ENCODE results near the gene RAMP3. TPM values are rescaled to one million over a fixed set of nuclear protein-coding genes. Genes with fewer than 3 reads are reported as not detected.

The RAMP3 gene
- total RNA-seq, 1 donor from 2014 or later = 50.1 TPM

GRCh38 chr7:45174328-45174610 lies 16.7 kb downstream of the RAMP3 start:
- Histone ChIP-seq H3K27ac (no peak overlapping the region), H3K4me1 (no peaks in the 10 kb centered on the region), H3K9me3 (no peaks in the 10 kb centered on the region), H3K36me3 (no peaks in the 10 kb centered on the region), H3K27me3 (no peaks in the 10 kb centered on the region), H3K4me3 (no peak overlapping the region)
- DNase-seq (ENCODE audit: extremely low spot score in 2 of 2) = no peak
- intact Hi-C loops (cut with DNase I) = no loop called here
- no peak for TF ChIP-seq POLR2AphosphoS5 (IDR thresholded peaks at IDR 0.05; ENCODE audit: insufficient read depth in 1 of 2, low read depth in 1 of 2)

- Histone ChIP-seq H3K36me3 (no peaks in the 10 kb centered on the region), H3K4me3 (no peak overlapping the region), H3K9me3 (no peaks in the 10 kb centered on the region), H3K27ac (no peak overlapping the region), H3K27me3 (no peaks in the 10 kb centered on the region), H3K4me1 (no peaks in the 10 kb centered on the region)
- TF ChIP-seq POLR2AphosphoS5 (IDR thresholded peaks at IDR 0.05; ENCODE audit: insufficient read depth in 1 of 2, low read depth in 1 of 2) (no peak), POLR2A (IDR thresholded peaks at IDR 0.05) (no peak), CTCF (IDR thresholded peaks at IDR 0.05) (no peak)
- intact Hi-C loops (cut with DNase I) = no loop called here
- no peak for DNase-seq (ENCODE audit: extremely low spot score in 2 of 2)
Observed at GRCh38 chr7:45174966-45175765, 17.6 kb downstream of the RAMP3 start.

- no peak for DNase-seq (ENCODE audit: extremely low spot score in 2 of 2)
- intact Hi-C loops (cut with DNase I) = no loop called here
- Histone ChIP-seq H3K27ac (no peak overlapping the region), H3K4me3 (no peak overlapping the region), H3K27me3 (no peaks in the 10 kb centered on the region), H3K36me3 (no peaks in the 10 kb centered on the region), H3K4me1 (no peaks in the 10 kb centered on the region), H3K9me3 (no peaks in the 10 kb centered on the region)
- TF ChIP-seq POLR2AphosphoS5 (IDR thresholded peaks at IDR 0.05; ENCODE audit: insufficient read depth in 1 of 2, low read depth in 1 of 2) = no peak
- TF ChIP-seq CTCF (IDR thresholded peaks at IDR 0.05) = no peak
- no peak for TF ChIP-seq POLR2A (IDR thresholded peaks at IDR 0.05)
Observed at GRCh38 chr7:45176091-45176490, 18.5 kb downstream of the RAMP3 start.

- no peak for TF ChIP-seq CTCF (IDR thresholded peaks at IDR 0.05)
- no peak for TF ChIP-seq POLR2AphosphoS5 (IDR thresholded peaks at IDR 0.05; ENCODE audit: insufficient read depth in 1 of 2, low read depth in 1 of 2)
- TF ChIP-seq POLR2A (IDR thresholded peaks at IDR 0.05) = no peak
- Histone ChIP-seq H3K27me3 (no peaks in the 10 kb centered on the region), H3K4me1 (no peaks in the 10 kb centered on the region), H3K9me3 (no peaks in the 10 kb centered on the region), H3K27ac (no peak overlapping the region), H3K4me3 (no peak overlapping the region), H3K36me3 (no peaks in the 10 kb centered on the region)
- intact Hi-C loops (cut with DNase I) = no loop called here
- no peak for DNase-seq (ENCODE audit: extremely low spot score in 2 of 2)
Observed at GRCh38 chr7:45176886-45177731, 19.5 kb downstream of the RAMP3 start.

- H3K4me3 ChIP-seq = no peak overlapping the region
- H3K9me3 ChIP-seq = no peaks in the 10 kb centered on the region
- H3K36me3 ChIP-seq = no peaks in the 10 kb centered on the region
- no peak overlapping the region for H3K27ac ChIP-seq
- H3K4me1 ChIP-seq = no peaks in the 10 kb centered on the region
- no peak for DNase-seq (ENCODE audit: extremely low spot score in 2 of 2)
- no peak for TF ChIP-seq CTCF (IDR thresholded peaks at IDR 0.05)
- no peaks in the 10 kb centered on the region for H3K27me3 ChIP-seq
- intact Hi-C loops (cut with DNase I) = no loop called here
Observed at GRCh38 chr7:45177801-45178200, 20.2 kb downstream of the RAMP3 start.

All from vagina (tissue), 2 donors.